Activated CD8-positive, alpha-beta T cell treated with anti-CD3 and anti-CD28 coated beads for 36 hours (primary cell): ENCODE results near the gene AMOTL1. TPM values are rescaled to one million over a fixed set of nuclear protein-coding genes. Genes with fewer than 3 reads are reported as not detected.
"Not testable (repeated sequence)": the region's sequence is repeated elsewhere in the genome, so short reads cannot be mapped to it uniquely, and the experiment has no call there.

ENCODE experiments used
- ATAC-seq: fragments of 200-7000 bp; cut with Tn5 transposase; one replicate; pipeline ENCODE4 v1.10.0; 2021; ENCODE audit warnings: mild to moderate bottlenecking, moderate library complexity
- CTCF ChIA-PET: fragments of 350-600 bp; sonication (Branson Sonifier 250); formaldehyde crosslinking; loops from one replicate; lab custom pipeline; 2021; ENCODE audit warnings: antibody characterized with exemption; lab: Charles Lee
- POLR2A ChIA-PET: fragments of 350-600 bp; sonication (Branson Sonifier 250); formaldehyde crosslinking; loops from one replicate; lab custom pipeline; 2021; ENCODE audit warnings: antibody characterized with exemption; lab: Charles Lee
- DNase-seq: peaks from one replicate; pipeline ENCODE4 v3.0.0-alpha.2; 2020
- H3K27ac Mint-ChIP-seq: one replicate; pipeline ENCODE4 v1.8.0; 2021; ENCODE audit warnings: mild to moderate bottlenecking, mixed read lengths
- H3K27me3 Mint-ChIP-seq: one replicate; pipeline ENCODE4 v1.8.0; 2021; ENCODE audit warnings: mixed read lengths
- H3K36me3 Mint-ChIP-seq: one replicate; pipeline ENCODE4 v1.8.0; 2021; ENCODE audit warnings: low read depth, mixed read lengths
- H3K4me1 Mint-ChIP-seq: one replicate; pipeline ENCODE4 v1.8.0; 2021; ENCODE audit warnings: low read depth, mixed read lengths
- H3K4me3 Mint-ChIP-seq: one replicate; pipeline ENCODE4 v1.8.0; 2021; ENCODE audit warnings: mild to moderate bottlenecking, moderate library complexity, mixed read lengths
- H3K9me3 Mint-ChIP-seq: one replicate; pipeline ENCODE4 v1.8.0; 2021; ENCODE audit warnings: mixed read lengths
- CTCF ChIP-seq: fragments of 200-600 bp; IDR thresholded peaks from one replicate; pipeline ENCODE4 v1.8.0; 2022; ENCODE audit warnings: antibody characterized with exemption, mild to moderate bottlenecking
- intact Hi-C: fragments of 100-400 bp; cut with micrococcal nuclease; formaldehyde crosslinking; loops from one replicate; pipeline ENCODE4 v1.10.0; 2022
- total RNA-seq, 2 experiments: library from RNA; stranded (reverse); gene quantifications; one replicate each; pipeline ENCODE4 v1.2.3, GENCODE V29; 2021

Gene AMOTL1
- total RNA-seq, 2 experiments from 2014 or later: 1.5 to 1.7 TPM

DNA sequence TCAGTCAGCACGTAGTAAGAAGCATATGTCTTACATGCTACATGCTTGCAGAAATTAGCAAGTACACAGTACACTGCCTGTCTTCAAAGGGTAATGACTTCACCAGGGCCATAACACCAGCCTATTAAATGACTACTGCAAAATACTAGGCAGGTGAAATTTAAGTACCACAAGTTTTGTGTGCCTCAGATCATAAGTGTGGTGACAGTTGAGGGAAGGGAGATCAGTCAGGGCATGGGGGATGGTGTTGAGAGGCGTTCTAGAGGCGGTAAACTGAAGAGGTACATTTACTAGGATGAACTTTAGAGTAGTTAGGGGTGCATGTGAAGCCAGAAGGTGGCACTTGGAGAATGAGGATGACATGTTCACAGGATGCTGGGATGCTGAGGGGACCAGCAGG lies 22.0 kb downstream of the AMOTL1 start:
- Mint-ChIP-seq H3K27me3 (peaks cover 7% of the 10 kb centered on the region), H3K9me3 (no peaks in the 10 kb centered on the region), H3K4me3 (no peak overlapping the region), H3K4me1 (no peaks in the 10 kb centered on the region), H3K27ac (no peak overlapping the region), H3K36me3 (no peaks in the 10 kb centered on the region)
- intact Hi-C loops: loop anchor here (5.0 kb wide), 1 partner anchor 107 kb away; no protein-coding TSS in a partner anchor
- CTCF ChIA-PET: interaction anchor here (1.3 kb wide), 1 partner anchor 108 kb away, joined by 5 read pairs; no protein-coding TSS in a partner anchor
- no peak for DNase-seq
- ATAC-seq: no peak
- no peak for TF ChIP-seq CTCF
- POLR2A ChIA-PET: no interaction called here

DNA sequence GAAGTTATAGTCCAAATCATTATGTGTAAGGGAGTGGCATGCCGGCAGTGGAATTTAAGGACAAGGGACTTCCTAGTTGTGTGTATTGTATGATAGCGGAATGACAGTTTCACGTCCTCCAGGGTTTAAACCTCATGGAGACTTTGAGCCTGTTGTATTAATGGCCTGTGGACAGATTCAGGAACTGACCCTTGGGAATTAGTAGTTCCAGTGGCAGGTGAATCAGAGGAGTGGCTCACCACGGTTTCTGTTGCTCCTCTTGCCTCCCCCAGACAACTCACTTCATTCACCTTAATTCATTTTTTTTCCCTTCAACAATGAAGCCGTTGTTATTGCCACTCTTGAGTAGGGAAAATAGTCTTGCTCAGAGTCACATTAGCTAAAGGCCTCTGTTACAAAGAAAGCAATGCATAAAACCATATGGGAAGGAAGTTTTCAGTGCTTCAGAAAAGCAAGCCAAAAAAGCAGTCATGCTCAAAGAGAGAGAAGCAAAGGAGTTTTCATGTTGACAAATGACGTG lies 22.6 kb downstream of the AMOTL1 start:
- ATAC-seq: no peak
- POLR2A ChIA-PET: no interaction called here
- no peak overlapping the region for H3K4me3 Mint-ChIP-seq
- H3K27me3 Mint-ChIP-seq: peaks cover 5% of the 10 kb centered on the region
- H3K27ac Mint-ChIP-seq: no peak overlapping the region
- H3K9me3 Mint-ChIP-seq: no peaks in the 10 kb centered on the region
- H3K36me3 Mint-ChIP-seq: no peaks in the 10 kb centered on the region
- H3K4me1 Mint-ChIP-seq: no peaks in the 10 kb centered on the region
- CTCF ChIA-PET: no interaction called here
- intact Hi-C loops: loop anchor here (5.0 kb wide), 1 partner anchor 107 kb away; no protein-coding TSS in a partner anchor
- no peak for DNase-seq
- TF ChIP-seq CTCF: no peak

GRCh38 chr11:94791216-94791889 lies 23.2 kb downstream of the AMOTL1 start:
- POLR2A ChIA-PET: no interaction called here
- CTCF ChIA-PET: no interaction called here
- TF ChIP-seq CTCF: no peak

DNA sequence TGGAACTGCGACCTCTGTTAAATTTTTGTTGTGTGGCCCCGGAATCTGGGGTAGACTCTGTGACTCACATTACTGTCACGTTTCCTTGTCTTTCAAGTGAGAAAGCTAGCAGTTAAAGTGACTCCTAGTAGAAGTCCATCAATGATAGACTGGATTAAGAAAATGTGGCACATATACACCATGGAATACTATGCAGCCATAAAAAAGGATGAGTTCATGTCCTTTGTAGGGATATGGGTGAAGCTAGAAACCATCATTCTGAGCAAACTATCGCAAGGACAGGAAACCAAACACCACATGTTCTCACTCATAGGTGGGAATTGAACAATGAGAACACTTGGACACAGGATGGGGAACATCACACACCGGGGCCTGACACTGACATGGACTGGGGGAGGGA lies 23.8 kb downstream of the AMOTL1 start:
- H3K4me3 Mint-ChIP-seq, POLR2A ChIA-PET, DNase-seq, H3K27ac Mint-ChIP-seq, ATAC-seq, H3K27me3 Mint-ChIP-seq, H3K4me1 Mint-ChIP-seq, H3K9me3 Mint-ChIP-seq, H3K36me3 Mint-ChIP-seq, CTCF ChIA-PET: not testable (repeated sequence)
- intact Hi-C loops: loop anchor here (5.0 kb wide), 1 partner anchor 105 kb away; no protein-coding TSS in a partner anchor

More at GRCh38 chr11:94791216-94791889, 23.2 kb downstream of the AMOTL1 start:
- H3K36me3 Mint-ChIP-seq: no peaks in the 10 kb centered on the region
- H3K4me1 Mint-ChIP-seq: no peaks in the 10 kb centered on the region
- intact Hi-C loops: loop anchor here (5.0 kb wide), 1 partner anchor 106 kb away; no protein-coding TSS in a partner anchor
- H3K27ac Mint-ChIP-seq: no peak overlapping the region
- peaks cover 5% of the 10 kb centered on the region for H3K27me3 Mint-ChIP-seq
- ATAC-seq (no peak), DNase-seq (no peak)
- H3K9me3 Mint-ChIP-seq: no peaks in the 10 kb centered on the region
- H3K4me3 Mint-ChIP-seq: no peak overlapping the region

- Mint-ChIP-seq H3K4me3 (no peak overlapping the region), H3K36me3 (no peaks in the 10 kb centered on the region), H3K27me3 (peaks cover 5% of the 10 kb centered on the region), H3K9me3 (no peaks in the 10 kb centered on the region), H3K27ac (no peak overlapping the region), H3K4me1 (no peaks in the 10 kb centered on the region)
- no peak for DNase-seq
- CTCF ChIA-PET: no interaction called here
- intact Hi-C loops: loop anchor here (5.0 kb wide), 1 partner anchor 105 kb away; no protein-coding TSS in a partner anchor
- no peak for ATAC-seq
- no peak for TF ChIP-seq CTCF
- POLR2A ChIA-PET: no interaction called here
These were observed 24.3 kb downstream of the AMOTL1 start for GRCh38 chr11:94792451-94792850.
